Measurements from ENCODE around the gene TFDP2.

GRCh38 chr3:142029791-142030190 lies 119.6 kb downstream of the TFDP2 start:
- TF ChIP-seq CTCF (IDR thresholded peaks at IDR 0.05), result no peak
- TF ChIP-seq EZH2 (IDR thresholded peaks at IDR 0.05; ENCODE audit: borderline replicate concordance, insufficient read depth, low read depth, low read length, poor library complexity, severe bottlenecking), result no peak
